H1 (cell line): ENCODE data around the gene TNP2.
A peak's percentile ranks its signal among the peaks of the same experiment; 100 is the strongest.

ENCODE experiments used
- CTCF ChIP-seq, 3 experiments: IDR thresholded peaks; 1 replicate in 2 of 3; 2 replicates in 1 of 3; pipeline versions ENCODE4 v1.5.1 to v1.6.1; 2011; ENCODE audit warnings: low read length in 3 of 3, mild to moderate bottlenecking in 3 of 3, inconsistent platforms in 2 of 3, low read depth in 1 of 3, moderate library complexity in 1 of 3; ENCODE audit not compliant: insufficient read depth in 1 of 3; ENCODE audit errors: control extremely low read depth in 1 of 3
- EP300 ChIP-seq, 2 experiments: IDR thresholded peaks; 1 replicate in 1 of 2; 2 replicates in 1 of 2; pipeline ENCODE4 v1.6.1; 2011 to 2012; ENCODE audit warnings: low read depth in 2 of 2, low read length in 2 of 2, mild to moderate bottlenecking in 2 of 2, borderline replicate concordance in 1 of 2, inconsistent platforms in 1 of 2, moderate library complexity in 1 of 2
- EZH2 ChIP-seq: fragments of 200-600 bp; sonication (generic); IDR thresholded peaks from 2 replicates; pipeline ENCODE4 v1.7.1; 2012; ENCODE audit warnings: low read depth, mild to moderate bottlenecking, moderate library complexity, low read length, inconsistent platforms; ENCODE audit not compliant: severe bottlenecking
- MAX ChIP-seq: IDR thresholded peaks from 2 replicates; pipeline ENCODE4 v1.6.1; 2012; ENCODE audit warnings: inconsistent platforms
- PHF8 ChIP-seq: fragments of 200-600 bp; sonication (generic); conservative IDR thresholded peaks from 2 replicates; pipeline ENCODE4 v1.7.1; 2012; ENCODE audit warnings: low read depth, mild to moderate bottlenecking, inconsistent platforms, low read length, moderate library complexity
- POLR2A ChIP-seq, 2 experiments: IDR thresholded peaks; 1 replicate in 1 of 2; 2 replicates in 1 of 2; pipeline ENCODE4 v1.6.1; 2011; ENCODE audit warnings: low read depth in 2 of 2, low read length in 2 of 2, mild to moderate bottlenecking in 2 of 2; ENCODE audit errors: control extremely low read depth in 1 of 2
- RFX5 ChIP-seq: IDR thresholded peaks from 2 replicates; pipeline ENCODE4 v1.6.1; 2011; ENCODE audit warnings: low read depth, low read length, improper control_type of control experiment, borderline replicate concordance
- SP1 ChIP-seq: IDR thresholded peaks from 2 replicates; pipeline ENCODE4 v1.6.1; 2011; ENCODE audit warnings: low read depth, low read length
- SP2 ChIP-seq: IDR thresholded peaks from 2 replicates; pipeline ENCODE4 v1.6.1; 2012; ENCODE audit warnings: mild to moderate bottlenecking, low read length, inconsistent platforms
- SUZ12 ChIP-seq: fragments of 200-600 bp; sonication (generic); IDR thresholded peaks from 2 replicates; pipeline ENCODE4 v1.6.1; 2012; ENCODE audit warnings: mild to moderate bottlenecking, inconsistent platforms, low read length, moderate library complexity, mixed read lengths
- TAF1 ChIP-seq: IDR thresholded peaks from 2 replicates; pipeline ENCODE4 v1.6.1; 2011; ENCODE audit warnings: mild to moderate bottlenecking, low read depth, low read length
- TBP ChIP-seq: IDR thresholded peaks from 2 replicates; pipeline ENCODE4 v1.6.1; 2011; ENCODE audit warnings: low read depth, low read length, improper control_type of control experiment
- YY1 ChIP-seq: IDR thresholded peaks from 2 replicates; pipeline ENCODE4 v1.6.1; 2011; ENCODE audit warnings: low read depth, mild to moderate bottlenecking, low read length

GRCh38 chr16:11312718-11313492 is 43.8 kb upstream of the TNP2 start:
- no peak for TF ChIP-seq EZH2
- no peak for TF ChIP-seq CTCF (IDR thresholded peaks at IDR 0.05; ENCODE audit: control extremely low read depth in 1 of 3, insufficient read depth in 1 of 3, low read depth in 1 of 3, low read length in 3 of 3)
- TF ChIP-seq POLR2A (IDR thresholded peaks at IDR 0.05; ENCODE audit: control extremely low read depth in 1 of 2, low read depth in 2 of 2, low read length in 2 of 2) = no peak
- peak; percentile 60; the same call in 1 of the 2 replicates for TF ChIP-seq SP1
- 0 out of 2 replicates have a peak, but pooled peaks have one; percentile 26 for TF ChIP-seq TAF1
- peak; percentile 66 for TF ChIP-seq MAX
- no peak for TF ChIP-seq RFX5
- no peak for TF ChIP-seq TBP
- TF ChIP-seq EP300 (IDR thresholded peaks at IDR 0.05; ENCODE audit: borderline replicate concordance in 1 of 2, low read depth in 2 of 2, low read length in 2 of 2) = peak in 1 of 2 experiments; percentile 6; a peak in 1 of 3 replicates
- TF ChIP-seq SP2 = no peak
- TF ChIP-seq PHF8 = no peak
- TF ChIP-seq YY1 = no peak
- TF ChIP-seq SUZ12 = no peak
